Smooth muscle cell (in vitro differentiated cells): ENCODE results near the gene CD302. TPM values are rescaled to one million over a fixed set of nuclear protein-coding genes. Genes with fewer than 3 reads are reported as not detected.

Source experiments
- DNase-seq: peaks from one replicate; lab custom pipeline; 2025; ENCODE audit not compliant: unreplicated experiment; lab: John Stamatoyannopoulos, UW
- H2AFZ ChIP-seq: fragments of 200-600 bp; sonication (generic); 2 replicates; pipeline ENCODE4 v1.6.0; 2016; ENCODE audit warnings: antibody characterized with exemption, low read depth, mild to moderate bottlenecking
- H3F3A ChIP-seq: fragments of 200-600 bp; sonication (generic); 2 replicates; pipeline ENCODE4 v1.6.0; 2017; ENCODE audit warnings: antibody characterized with exemption, low read depth
- H3K27ac ChIP-seq: fragments of 200-600 bp; sonication (generic); 2 replicates; pipeline ENCODE4 v1.5.1; 2016; ENCODE audit warnings: low read depth, mild to moderate bottlenecking
- H3K27me3 ChIP-seq: fragments of 200-600 bp; sonication (generic); 2 replicates; pipeline ENCODE4 v1.6.1; 2016; ENCODE audit warnings: low read depth, mild to moderate bottlenecking
- H3K36me3 ChIP-seq: fragments of 200-600 bp; sonication (generic); 2 replicates; pipeline ENCODE4 v1.5.1; 2016; ENCODE audit warnings: low read depth
- H3K4me1 ChIP-seq: fragments of 200-600 bp; sonication (generic); 2 replicates; pipeline ENCODE4 v1.5.1; 2016; ENCODE audit warnings: low read depth
- H3K4me2 ChIP-seq: fragments of 200-600 bp; sonication (generic); 2 replicates; pipeline ENCODE4 v1.6.0; 2016; ENCODE audit warnings: mild to moderate bottlenecking
- H3K4me3 ChIP-seq: fragments of 200-600 bp; sonication (generic); 2 replicates; pipeline ENCODE4 v1.5.1; 2016; ENCODE audit warnings: mild to moderate bottlenecking
- H3K79me2 ChIP-seq: fragments of 200-600 bp; sonication (generic); 2 replicates; pipeline ENCODE4 v1.6.0; 2016; ENCODE audit warnings: low read depth, mild to moderate bottlenecking
- H3K9ac ChIP-seq: fragments of 200-600 bp; sonication (generic); 2 replicates; pipeline ENCODE4 v1.6.0; 2016; ENCODE audit warnings: low read depth
- H3K9me3 ChIP-seq: fragments of 200-600 bp; sonication (generic); replicated peaks from 2 replicates; pipeline ENCODE4 v1.5.1; 2016; ENCODE audit warnings: low read depth
- H4K20me1 ChIP-seq: fragments of 200-600 bp; sonication (generic); 2 replicates; pipeline ENCODE4 v1.6.0; 2016; ENCODE audit warnings: low read depth
- WGBS: methylation state at CpG from one replicate; pipeline ENCODE4 v1.1.7; 2016; ENCODE audit warnings: low lambda C conversion rate; 5-methylcytosine and 5-hydroxymethylcytosine counted together
- polyA plus RNA-seq: library from polyadenylated mRNA; unstranded; fragments of >200 nt; fragmentation: Nextera tagmentation; extraction: Ambion mirVana; gene quantifications from 2 replicates; pipeline ENCODE4 v1.2.1, GENCODE V29; 2016
- total RNA-seq: library from RNA; depleted of rRNA; stranded (reverse); fragments of >200 nt; gene quantifications from 2 replicates; pipeline ENCODE4 v1.2.3, GENCODE V29; 2014
- TF ChIP-seq, protein P1 (sequence below): fragments of 200-600 bp; sonication (generic); IDR thresholded peaks from 2 replicates; pipeline ENCODE4 v1.5.1; 2017; ENCODE audit warnings: borderline replicate concordance, mild to moderate bottlenecking, antibody characterized with exemption; ENCODE audit not compliant: insufficient read depth, poor library complexity, severe bottlenecking

Gene CD302
- total and polyA plus RNA-seq, 2 experiments from 2014 or later: 1.00 to 2.2 TPM

DNA sequence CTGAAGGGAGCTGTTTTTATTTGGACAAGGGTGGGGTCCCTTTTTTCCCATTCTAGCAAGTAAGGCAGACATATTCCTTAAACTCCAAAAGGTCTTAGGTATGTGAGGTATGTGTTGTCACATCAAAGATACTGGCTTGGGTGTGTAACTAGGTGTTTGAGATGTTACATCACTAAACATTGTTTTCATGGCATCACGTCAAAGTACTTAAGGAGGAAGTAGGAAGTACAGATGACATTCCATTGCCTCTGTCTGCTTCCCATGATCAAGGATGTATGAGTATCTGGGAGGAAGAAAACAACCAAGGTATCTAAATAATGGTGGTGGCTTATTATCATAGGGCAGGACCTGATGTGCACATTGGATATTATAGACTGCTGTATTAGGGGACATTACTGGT is 39.3 kb downstream of the CD302 start:
- no peak for DNase-seq
- H3K9me3 ChIP-seq: no peaks in the 10 kb centered on the region
- H2AFZ ChIP-seq: no peak overlapping the region
- peak overlapping the region; percentile 13 for H3K27ac ChIP-seq
- peaks cover 98% of the 10 kb centered on the region for H4K20me1 ChIP-seq
- WGBS: 77% methylated on average over 1 of the region's 1 CpG
- peaks cover 80% of the 10 kb centered on the region for H3K79me2 ChIP-seq
- no peaks in the 10 kb centered on the region for H3F3A ChIP-seq
- no peaks in the 10 kb centered on the region for H3K4me1 ChIP-seq
- no peak overlapping the region for H3K4me2 ChIP-seq
- no peak overlapping the region for H3K4me3 ChIP-seq
- peaks cover 41% of the 10 kb centered on the region for H3K36me3 ChIP-seq
- no peak overlapping the region for H3K9ac ChIP-seq
- H3K27me3 ChIP-seq: no peaks in the 10 kb centered on the region
- TF ChIP-seq, protein P1, sequence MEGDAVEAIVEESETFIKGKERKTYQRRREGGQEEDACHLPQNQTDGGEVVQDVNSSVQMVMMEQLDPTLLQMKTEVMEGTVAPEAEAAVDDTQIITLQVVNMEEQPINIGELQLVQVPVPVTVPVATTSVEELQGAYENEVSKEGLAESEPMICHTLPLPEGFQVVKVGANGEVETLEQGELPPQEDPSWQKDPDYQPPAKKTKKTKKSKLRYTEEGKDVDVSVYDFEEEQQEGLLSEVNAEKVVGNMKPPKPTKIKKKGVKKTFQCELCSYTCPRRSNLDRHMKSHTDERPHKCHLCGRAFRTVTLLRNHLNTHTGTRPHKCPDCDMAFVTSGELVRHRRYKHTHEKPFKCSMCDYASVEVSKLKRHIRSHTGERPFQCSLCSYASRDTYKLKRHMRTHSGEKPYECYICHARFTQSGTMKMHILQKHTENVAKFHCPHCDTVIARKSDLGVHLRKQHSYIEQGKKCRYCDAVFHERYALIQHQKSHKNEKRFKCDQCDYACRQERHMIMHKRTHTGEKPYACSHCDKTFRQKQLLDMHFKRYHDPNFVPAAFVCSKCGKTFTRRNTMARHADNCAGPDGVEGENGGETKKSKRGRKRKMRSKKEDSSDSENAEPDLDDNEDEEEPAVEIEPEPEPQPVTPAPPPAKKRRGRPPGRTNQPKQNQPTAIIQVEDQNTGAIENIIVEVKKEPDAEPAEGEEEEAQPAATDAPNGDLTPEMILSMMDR: no peak

DNA sequence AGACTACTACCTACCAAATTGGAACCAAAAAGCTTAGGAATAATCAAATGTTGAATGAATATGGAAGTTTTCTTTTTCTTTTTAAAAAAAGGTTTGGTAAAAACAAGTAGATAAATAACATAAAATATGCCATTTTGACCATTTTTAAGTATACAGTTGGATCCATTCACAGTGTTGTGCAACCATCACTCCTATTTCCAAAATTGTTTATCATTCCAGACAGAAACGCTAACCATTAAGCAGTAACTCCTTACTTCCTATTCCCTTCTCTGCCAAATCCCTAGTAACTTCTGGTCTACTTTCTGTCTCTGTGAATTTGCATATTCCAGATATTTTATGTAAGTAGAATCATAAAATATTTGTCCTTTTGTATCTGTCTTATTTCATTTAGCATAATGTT is 39.8 kb downstream of the CD302 start:
- Histone ChIP-seq H3K9me3 (no peaks in the 10 kb centered on the region), H3K27me3 (no peaks in the 10 kb centered on the region), H3K4me1 (no peaks in the 10 kb centered on the region), H3K4me3 (no peak overlapping the region), H3K4me2 (no peak overlapping the region), H3K36me3 (peaks cover 41% of the 10 kb centered on the region), H3K79me2 (peaks cover 77% of the 10 kb centered on the region), H3K27ac (peak overlapping the region; percentile 13), H3F3A (no peaks in the 10 kb centered on the region), H4K20me1 (peaks cover 98% of the 10 kb centered on the region), H2AFZ (no peak overlapping the region), H3K9ac (no peak overlapping the region)
- TF ChIP-seq, protein P1: no peak
- 89% methylated on average over 1 of the region's 1 CpG for WGBS
- DNase-seq: no peak

DNA sequence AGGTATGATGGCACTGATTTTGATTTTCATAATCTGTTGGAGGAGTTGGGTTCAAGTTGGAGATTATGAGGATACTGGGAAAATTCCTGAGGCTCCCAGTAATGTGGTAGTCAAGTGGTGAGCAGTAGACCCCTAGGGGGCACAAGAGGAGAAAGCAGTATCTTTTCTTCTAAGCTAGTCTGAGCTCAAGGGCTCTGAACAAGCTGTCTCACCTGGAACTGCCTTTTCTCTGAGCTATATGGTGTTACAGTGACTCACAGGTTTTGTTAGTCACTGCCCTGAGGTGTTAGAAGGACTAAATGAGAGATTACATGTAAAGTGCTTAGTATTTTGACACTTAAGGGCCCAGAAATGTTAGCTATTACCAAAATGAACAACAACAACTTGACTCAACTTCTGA is 42.2 kb downstream of the CD302 start:
- Histone ChIP-seq H3F3A (no peaks in the 10 kb centered on the region), H3K9me3 (no peaks in the 10 kb centered on the region), H3K27ac (peak overlapping the region; percentile 63), H3K27me3 (no peaks in the 10 kb centered on the region), H3K4me2 (no peak overlapping the region), H2AFZ (no peak overlapping the region), H3K79me2 (peaks cover 85% of the 10 kb centered on the region), H3K4me1 (no peaks in the 10 kb centered on the region), H3K4me3 (no peak overlapping the region), H3K36me3 (peaks cover 46% of the 10 kb centered on the region), H3K9ac (no peak overlapping the region), H4K20me1 (peaks cover 98% of the 10 kb centered on the region)
- TF ChIP-seq, protein P1: peak; percentile 37
- no peak for DNase-seq

DNA sequence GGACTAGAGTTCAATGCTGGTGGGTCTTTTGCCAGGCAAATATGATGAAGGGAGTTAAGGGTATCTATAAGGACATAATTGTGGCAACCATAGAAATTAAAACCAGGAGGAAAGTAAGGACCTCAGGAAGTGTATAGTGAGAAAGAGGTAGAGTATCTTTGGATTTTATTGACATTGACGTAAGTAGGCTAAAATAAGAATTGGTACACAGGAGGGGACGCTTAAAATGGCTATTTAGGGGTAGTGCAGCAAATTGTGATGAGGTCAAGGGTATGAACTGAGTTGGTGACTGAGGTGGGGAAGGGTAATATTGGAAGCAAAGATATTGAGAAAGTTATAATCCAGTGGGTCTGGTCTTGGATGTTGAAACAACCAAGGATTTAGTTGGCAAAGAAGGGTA is 43.0 kb downstream of the CD302 start:
- Histone ChIP-seq H2AFZ (no peak overlapping the region), H3F3A (peaks cover 3% of the 10 kb centered on the region), H3K27me3 (no peaks in the 10 kb centered on the region), H3K4me1 (no peaks in the 10 kb centered on the region), H3K4me2 (no peak overlapping the region), H3K36me3 (peaks cover 38% of the 10 kb centered on the region), H3K4me3 (no peak overlapping the region), H3K79me2 (peaks cover 86% of the 10 kb centered on the region), H3K9ac (no peak overlapping the region), H3K9me3 (no peaks in the 10 kb centered on the region), H3K27ac (peak overlapping the region; percentile 63), H4K20me1 (peaks cover 97% of the 10 kb centered on the region)
- DNase-seq: no peak
- 91% methylated on average over 2 of the region's 2 CpGs for WGBS
- TF ChIP-seq, protein P1: no peak
